HEK293 (cell line): ENCODE results near the gene TRAF2.

Experiments used
- GLIS1 ChIP-seq: fragments of 450-650 bp; formaldehyde crosslinking; IDR thresholded peaks from 2 replicates; pipeline ENCODE4 v1.5.1; 2016; ENCODE audit warnings: missing biosample characterization, missing genetic modification characterization
- HOXD13 ChIP-seq: sonication (generic); formaldehyde crosslinking; IDR thresholded peaks from 2 replicates; pipeline ENCODE4 v1.8.0; 2022; ENCODE audit warnings: missing genetic modification reagents, borderline replicate concordance
- IKZF3 ChIP-seq: fragments of 450-650 bp; IDR thresholded peaks from 2 replicates; pipeline ENCODE4 v1.5.0; 2018; ENCODE audit warnings: missing biosample characterization, mild to moderate bottlenecking, missing genetic modification characterization, moderate library complexity
- KLF1 ChIP-seq: fragments of 450-650 bp; formaldehyde crosslinking; IDR thresholded peaks from 2 replicates; pipeline ENCODE4 v1.5.1; 2016; ENCODE audit warnings: missing biosample characterization, missing genetic modification characterization
- KLF10 ChIP-seq: fragments of 450-650 bp; IDR thresholded peaks from 2 replicates; pipeline ENCODE4 v1.5.1; 2018; ENCODE audit warnings: missing biosample characterization, mild to moderate bottlenecking, missing genetic modification characterization
- KLF16 ChIP-seq: fragments of 450-650 bp; formaldehyde crosslinking; IDR thresholded peaks from 2 replicates; pipeline ENCODE4 v1.5.1; 2017; ENCODE audit warnings: missing biosample characterization, missing genetic modification characterization
- KLF8 ChIP-seq: fragments of 450-650 bp; formaldehyde crosslinking; IDR thresholded peaks from 2 replicates; pipeline ENCODE4 v1.5.1; 2016; ENCODE audit warnings: missing biosample characterization, missing genetic modification characterization
- KLF9 ChIP-seq: fragments of 450-650 bp; formaldehyde crosslinking; IDR thresholded peaks from 2 replicates; pipeline ENCODE4 v1.5.1; 2016; ENCODE audit warnings: missing biosample characterization, missing genetic modification characterization, low read depth
- OVOL3 ChIP-seq: fragments of 450-650 bp; formaldehyde crosslinking; IDR thresholded peaks from 2 replicates; pipeline ENCODE4 v1.5.1; 2016; ENCODE audit warnings: missing biosample characterization, missing genetic modification characterization
- YY1 ChIP-seq: fragments of 450-650 bp; formaldehyde crosslinking; IDR thresholded peaks from 2 replicates; pipeline ENCODE4 v1.5.1; 2018; ENCODE audit warnings: missing biosample characterization, missing genetic modification characterization
- ZBTB26 ChIP-seq: fragments of 450-650 bp; formaldehyde crosslinking; optimal IDR thresholded peaks from 2 replicates; pipeline ENCODE3; 2016; ENCODE audit warnings: missing biosample characterization, mild to moderate bottlenecking, missing genetic modification characterization
- ZBTB44 ChIP-seq: fragments of 450-650 bp; IDR thresholded peaks from 2 replicates; pipeline ENCODE4 v1.5.1; 2018; ENCODE audit warnings: missing biosample characterization, mild to moderate bottlenecking, missing genetic modification characterization
- ZBTB8A ChIP-seq: fragments of 450-650 bp; formaldehyde crosslinking; IDR thresholded peaks from 2 replicates; pipeline ENCODE4 v1.5.1; 2016; ENCODE audit warnings: missing biosample characterization, missing genetic modification characterization
- ZFHX2 ChIP-seq: fragments of 450-650 bp; formaldehyde crosslinking; conservative IDR thresholded peaks from 2 replicates; pipeline ENCODE4 v1.5.1; 2016; ENCODE audit warnings: missing biosample characterization, missing genetic modification characterization
- ZFP3 ChIP-seq: fragments of 450-650 bp; formaldehyde crosslinking; IDR thresholded peaks from 2 replicates; pipeline ENCODE4 v1.5.1; 2016; ENCODE audit warnings: low read depth, missing biosample characterization, missing genetic modification characterization
- ZFP41 ChIP-seq: fragments of 450-650 bp; formaldehyde crosslinking; IDR thresholded peaks from 2 replicates; pipeline ENCODE4 v1.5.1; 2016; ENCODE audit warnings: missing biosample characterization, missing genetic modification characterization, borderline replicate concordance
- ZIC2 ChIP-seq: fragments of 450-650 bp; formaldehyde crosslinking; IDR thresholded peaks from 2 replicates; pipeline ENCODE4 v1.5.1; 2016; ENCODE audit warnings: missing biosample characterization, missing genetic modification characterization
- ZNF114 ChIP-seq: fragments of 450-650 bp; formaldehyde crosslinking; IDR thresholded peaks from 2 replicates; pipeline ENCODE4 v1.5.0; 2017; ENCODE audit warnings: missing biosample characterization, missing genetic modification characterization
- ZNF16 ChIP-seq: fragments of 450-650 bp; formaldehyde crosslinking; IDR thresholded peaks from 2 replicates; pipeline ENCODE4 v1.5.1; 2016; ENCODE audit warnings: low read depth, missing biosample characterization, missing genetic modification characterization
- ZNF184 ChIP-seq: fragments of 450-650 bp; IDR thresholded peaks from 2 replicates; pipeline ENCODE4 v1.5.1; 2018; ENCODE audit warnings: missing biosample characterization, mild to moderate bottlenecking, missing genetic modification characterization
- ZNF19 ChIP-seq: fragments of 450-650 bp; formaldehyde crosslinking; IDR thresholded peaks from 2 replicates; pipeline ENCODE4; 2016; ENCODE audit warnings: missing biosample characterization, missing genetic modification characterization, low read depth
- ZNF248 ChIP-seq: fragments of 450-650 bp; formaldehyde crosslinking; IDR thresholded peaks from 2 replicates; pipeline ENCODE4 v1.5.1; 2017; ENCODE audit warnings: missing biosample characterization, missing genetic modification characterization
- ZNF501 ChIP-seq: fragments of 450-650 bp; formaldehyde crosslinking; IDR thresholded peaks from 2 replicates; pipeline ENCODE4 v1.5.1; 2016; ENCODE audit warnings: missing biosample characterization, missing genetic modification characterization
- ZNF561 ChIP-seq: fragments of 450-650 bp; IDR thresholded peaks from 2 replicates; pipeline ENCODE4 v1.5.1; 2018; ENCODE audit warnings: missing biosample characterization, missing genetic modification characterization, borderline replicate concordance
- ZNF571 ChIP-seq: fragments of 450-650 bp; formaldehyde crosslinking; IDR thresholded peaks from 2 replicates; pipeline ENCODE4 v1.5.0; 2017; ENCODE audit warnings: missing biosample characterization, missing genetic modification characterization
- ZNF585B ChIP-seq: fragments of 450-650 bp; formaldehyde crosslinking; IDR thresholded peaks from 2 replicates; pipeline ENCODE4 v1.5.1; 2016; ENCODE audit warnings: missing biosample characterization, missing genetic modification characterization
- ZNF629 ChIP-seq: fragments of 450-650 bp; formaldehyde crosslinking; IDR thresholded peaks from 2 replicates; pipeline ENCODE4 v1.5.1; 2017; ENCODE audit warnings: missing biosample characterization, missing genetic modification characterization
- ZNF654 ChIP-seq: fragments of 450-650 bp; formaldehyde crosslinking; IDR thresholded peaks from 2 replicates; pipeline ENCODE4 v1.5.1; 2016; ENCODE audit warnings: low read depth, missing biosample characterization, missing genetic modification characterization
- ZSCAN23 ChIP-seq: fragments of 450-650 bp; formaldehyde crosslinking; IDR thresholded peaks from 2 replicates; pipeline ENCODE4 v1.5.1; 2016; ENCODE audit warnings: missing biosample characterization, missing genetic modification characterization
- ZSCAN5A ChIP-seq: fragments of 450-650 bp; formaldehyde crosslinking; IDR thresholded peaks from 2 replicates; pipeline ENCODE4 v1.5.1; 2016; ENCODE audit warnings: missing biosample characterization, missing genetic modification characterization
- ZXDB ChIP-seq: fragments of 450-650 bp; formaldehyde crosslinking; IDR thresholded peaks from 2 replicates; pipeline ENCODE4 v1.5.1; 2016; ENCODE audit warnings: missing biosample characterization, missing genetic modification characterization
- TF ChIP-seq, protein P1 (sequence below): fragments of 450-650 bp; formaldehyde crosslinking; IDR thresholded peaks from 2 replicates; pipeline ENCODE4 v1.5.1; 2016; ENCODE audit warnings: missing biosample characterization, missing genetic modification characterization
- TF ChIP-seq, protein P2 (sequence below): fragments of 450-650 bp; formaldehyde crosslinking; IDR thresholded peaks from 2 replicates; pipeline ENCODE4 v1.5.1; 2016; ENCODE audit warnings: missing biosample characterization, missing genetic modification characterization
- TF ChIP-seq, protein P3 (sequence below): fragments of 450-650 bp; formaldehyde crosslinking; IDR thresholded peaks from 2 replicates; pipeline ENCODE4 v1.5.1; 2016; ENCODE audit warnings: missing biosample characterization, missing genetic modification characterization

Gene TRAF2

GRCh38 chr9:136885950-136886578, at the start of gene TRAF2 (continued):
- TF ChIP-seq KLF9 (tag by site-specific recombination) (peak; percentile 53), ZNF654 (no peak), ZNF19 (tag by site-specific recombination) (no peak), ZFP3 (tag by site-specific recombination) (no peak), KLF16 (tag by site-specific recombination) (peak; percentile 46; the same call in 1 of the 2 replicates), ZSCAN5A (no peak), ZBTB8A (peak; percentile 62), HOXD13 (CRISPR knock-in tag) (no peak), ZNF184 (tag by site-specific recombination) (0 out of 2 replicates have a peak, but pooled peaks have one; percentile 20), ZNF571 (tag by site-specific recombination) (no peak), KLF1 (peak; percentile 55), ZFP41 (no peak), ZNF585B (tag by site-specific recombination) (no peak), ZNF501 (tag by site-specific recombination) (no peak), ZFHX2 (tag by site-specific recombination) (peak; percentile 73), KLF8 (tag by site-specific recombination) (peak; percentile 84), IKZF3 (tag by site-specific recombination) (0 out of 2 replicates have a peak, but pooled peaks have one; percentile 36), OVOL3 (tag by site-specific recombination) (0 out of 2 replicates have a peak, but pooled peaks have one; percentile 4), ZSCAN23 (tag by site-specific recombination) (no peak), ZNF561 (tag by site-specific recombination) (peak; percentile 50; the same call in 1 of the 2 replicates), ZNF16 (tag by site-specific recombination) (no peak), KLF10 (tag by site-specific recombination) (peak; percentile 53), GLIS1 (tag by site-specific recombination) (peak; percentile 16; the same call in 1 of the 2 replicates), ZNF248 (no peak), ZBTB44 (tag by site-specific recombination) (no peak), ZNF114 (tag by site-specific recombination) (no peak), YY1 (tag by site-specific recombination) (0 out of 2 replicates have a peak, but pooled peaks have one; percentile 29), ZNF629 (tag by site-specific recombination) (no peak), ZXDB (tag by site-specific recombination) (peak; percentile 76), ZBTB26 (tag by site-specific recombination) (peak; percentile 87), ZIC2 (tag by site-specific recombination) (peak; percentile 45)
- TF ChIP-seq, protein P1, sequence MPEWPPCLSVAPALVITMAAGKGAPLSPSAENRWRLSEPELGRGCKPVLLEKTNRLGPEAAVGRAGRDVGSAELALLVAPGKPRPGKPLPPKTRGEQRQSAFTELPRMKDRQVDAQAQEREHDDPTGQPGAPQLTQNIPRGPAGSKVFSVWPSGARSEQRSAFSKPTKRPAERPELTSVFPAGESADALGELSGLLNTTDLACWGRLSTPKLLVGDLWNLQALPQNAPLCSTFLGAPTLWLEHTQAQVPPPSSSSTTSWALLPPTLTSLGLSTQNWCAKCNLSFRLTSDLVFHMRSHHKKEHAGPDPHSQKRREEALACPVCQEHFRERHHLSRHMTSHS (tag by site-specific recombination) = no peak
- TF ChIP-seq, protein P2, sequence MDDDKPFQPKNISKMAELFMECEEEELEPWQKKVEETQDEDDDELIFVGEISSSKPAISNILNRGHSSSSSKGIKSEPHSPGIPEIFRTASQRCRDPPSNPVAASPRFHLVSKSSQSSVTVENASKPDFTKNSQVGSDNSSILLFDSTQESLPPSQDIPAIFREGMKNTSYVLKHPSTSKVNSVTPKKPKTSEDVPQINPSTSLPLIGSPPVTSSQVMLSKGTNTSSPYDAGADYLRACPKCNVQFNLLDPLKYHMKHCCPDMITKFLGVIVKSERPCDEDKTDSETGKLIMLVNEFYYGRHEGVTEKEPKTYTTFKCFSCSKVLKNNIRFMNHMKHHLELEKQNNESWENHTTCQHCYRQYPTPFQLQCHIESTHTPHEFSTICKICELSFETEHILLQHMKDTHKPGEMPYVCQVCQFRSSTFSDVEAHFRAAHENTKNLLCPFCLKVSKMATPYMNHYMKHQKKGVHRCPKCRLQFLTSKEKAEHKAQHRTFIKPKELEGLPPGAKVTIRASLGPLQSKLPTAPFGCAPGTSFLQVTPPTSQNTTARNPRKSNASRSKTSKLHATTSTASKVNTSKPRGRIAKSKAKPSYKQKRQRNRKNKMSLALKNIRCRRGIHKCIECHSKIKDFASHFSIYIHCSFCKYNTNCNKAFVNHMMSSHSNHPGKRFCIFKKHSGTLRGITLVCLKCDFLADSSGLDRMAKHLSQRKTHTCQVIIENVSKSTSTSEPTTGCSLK (tag by site-specific recombination) = no peak
- TF ChIP-seq, protein P3, sequence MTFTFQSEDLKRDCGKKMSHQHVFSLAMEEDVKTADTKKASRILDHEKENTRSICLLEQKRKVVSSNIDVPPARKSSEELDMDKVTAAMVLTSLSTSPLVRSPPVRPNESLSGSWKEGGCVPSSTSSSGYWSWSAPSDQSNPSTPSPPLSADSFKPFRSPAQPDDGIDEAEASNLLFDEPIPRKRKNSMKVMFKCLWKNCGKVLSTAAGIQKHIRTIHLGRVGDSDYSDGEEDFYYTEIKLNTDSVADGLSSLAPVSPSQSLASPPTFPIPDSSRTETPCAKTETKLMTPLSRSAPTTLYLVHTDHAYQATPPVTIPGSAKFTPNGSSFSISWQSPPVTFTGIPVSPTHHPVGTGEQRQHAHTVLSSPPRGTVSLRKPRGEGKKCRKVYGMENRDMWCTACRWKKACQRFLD (tag by site-specific recombination) = no peak
